Stomach (tissue), 9 donors: ENCODE measurements around the gene PITX2. TPM values are rescaled to one million over a fixed set of nuclear protein-coding genes. Genes with fewer than 3 reads are reported as not detected.

Source experiments
- DNase-seq, 2 donors: peaks; one replicate each; pipeline versions ENCODE4 v3.0.0 to v3.0.0-alpha.2; 2013 to 2019
- H3K27ac ChIP-seq, 5 donors: fragments of 200-600 bp in 4 of 5; sonication (generic) in 4 of 5; one replicate each; pipeline ENCODE4 v1.5.1; 2013 to 2019; ENCODE audit warnings: mild to moderate bottlenecking in 1 of 5, moderate library complexity in 1 of 5
- H3K27me3 ChIP-seq, 3 donors: fragments of 200-600 bp; sonication (generic); one replicate each; pipeline ENCODE4 v1.5.1; 2017 to 2019; ENCODE audit warnings: mixed run types in 1 of 3
- H3K36me3 ChIP-seq, 4 donors: fragments of 200-600 bp; sonication (generic); 1 replicate in 3 of 4; 2 replicates in 1 of 4; pipeline ENCODE4 v1.5.1; 2016 to 2019
- H3K4me1 ChIP-seq, 4 donors: fragments of 200-600 bp; sonication (generic); one replicate each; pipeline ENCODE4 v1.5.1; 2016 to 2019
- H3K4me3 ChIP-seq, 4 donors: fragments of 200-600 bp; sonication (generic) in 3 of 4; one replicate each; pipeline ENCODE4 v1.5.1; 2016 to 2019; ENCODE audit warnings: mild to moderate bottlenecking in 1 of 4
- H3K9me3 ChIP-seq, 4 donors: fragments of 200-600 bp; sonication (generic); one replicate each; pipeline ENCODE4 v1.5.1; 2016 to 2019
- CTCF ChIP-seq, 7 experiments: fragments of 450-650 bp in 4 of 7; fragments of 200-600 bp in 3 of 7; sonication (generic) in 3 of 7; IDR thresholded peaks; one replicate each; pipeline ENCODE4 v1.5.1; 2016 to 2019; ENCODE audit warnings: antibody characterized with exemption in 7 of 7, control low read depth in 2 of 7, mild to moderate bottlenecking in 1 of 7
- EP300 ChIP-seq: sonication (generic); formaldehyde crosslinking; IDR thresholded peaks from one replicate; pipeline ENCODE4 v1.6.1; 2017; ENCODE audit warnings: antibody characterized with exemption
- POLR2A ChIP-seq, 4 donors: fragments of 450-650 bp; IDR thresholded peaks; one replicate each; pipeline ENCODE4 v1.6.1; 2016; ENCODE audit warnings: antibody characterized with exemption in 4 of 4, control low read depth in 2 of 4, mild to moderate bottlenecking in 1 of 4, moderate library complexity in 1 of 4
- POLR2AphosphoS5 ChIP-seq, 3 donors: sonication (generic); formaldehyde crosslinking; IDR thresholded peaks; one replicate each; pipeline ENCODE4 v1.6.1; 2016; ENCODE audit warnings: antibody characterized with exemption in 3 of 3
- WGBS, 5 donors: extraction: QIAGEN DNeasy Blood & Tissue Kit in 3 of 5; methylation state at CpG; one replicate each; pipeline versions ENCODE4 v1.1.5 to v1.1.7; 2013 to 2018; 5-methylcytosine and 5-hydroxymethylcytosine counted together
- intact Hi-C: fragments of 100-400 bp; cut with DNase I; formaldehyde crosslinking; loops from one replicate; pipeline ENCODE4 v1.15.1; 2023; ENCODE audit warnings: low total_unique reads
- polyA plus RNA-seq, 3 donors: library from polyadenylated mRNA; stranded (reverse); fragments of 200-250 nt; gene quantifications; one replicate each; pipeline ENCODE4 v1.2.3, GENCODE V29; 2013
- total RNA-seq, 5 donors: library from RNA; depleted of rRNA; stranded (reverse); fragments of >200 nt; gene quantifications; one replicate each; pipeline versions ENCODE4 v1.1.0 to v1.2.3, GENCODE V29; 2014 to 2016
- donor health status: healthy with polysubstance abuse.
- donor health status: Bipolar disorder and iron deficiency.
- donor health status: healthy.

PITX2 gene
- total and polyA plus RNA-seq, 8 donors, result 0.53 to 2.6 (median 1.1) TPM; not detected in 5

GRCh38 chr4:110644008-110644407, 21.1 kb upstream of the PITX2 start:
- no peak overlapping the region for H3K27ac ChIP-seq
- WGBS, 5 donors, result 68 to 81% (median 74%) methylated on average over 1 of the region's 1 CpG
- peaks cover 0 to 8% (median 2%) of the 10 kb centered on the region in 4 donors for H3K9me3 ChIP-seq
- TF ChIP-seq CTCF (IDR thresholded peaks at IDR 0.05) (no peak), POLR2A (IDR thresholded peaks at IDR 0.05) (no peak), EP300 (no peak), POLR2AphosphoS5 (IDR thresholded peaks at IDR 0.05) (no peak)
- intact Hi-C loops, result no loop called here
- DNase-seq, result no peak
- H3K27me3 ChIP-seq, result peaks cover 0 to 72% (median 39%) of the 10 kb centered on the region in 3 donors
- H3K4me3 ChIP-seq, result no peak overlapping the region
- H3K4me1 ChIP-seq, result peaks cover 0 to 10% (median 0%) of the 10 kb centered on the region in 4 donors
- no peaks in the 10 kb centered on the region for H3K36me3 ChIP-seq

GRCh38 chr4:110643096-110643495, 20.2 kb upstream of the PITX2 start:
- Histone ChIP-seq H3K4me3 (no peak overlapping the region), H3K36me3 (no peaks in the 10 kb centered on the region), H3K27me3 (peaks cover 0 to 81% (median 48%) of the 10 kb centered on the region in 3 donors), H3K27ac (no peak overlapping the region), H3K9me3 (peaks cover 0 to 8% (median 3%) of the 10 kb centered on the region in 4 donors), H3K4me1 (peaks cover 0 to 10% (median 0%) of the 10 kb centered on the region in 4 donors)
- intact Hi-C loops, result no loop called here
- no peak for TF ChIP-seq POLR2AphosphoS5 (IDR thresholded peaks at IDR 0.05)
- no peak for TF ChIP-seq POLR2A (IDR thresholded peaks at IDR 0.05)
- TF ChIP-seq CTCF (IDR thresholded peaks at IDR 0.05), result no peak
- no peak for TF ChIP-seq EP300
- DNase-seq, result no peak
- WGBS, 5 donors, result 73 to 93% (median 85%) methylated on average over 1 of the region's 1 CpG

- Histone ChIP-seq H3K36me3 (no peaks in the 10 kb centered on the region), H3K9me3 (peaks cover 0 to 8% (median 3%) of the 10 kb centered on the region in 4 donors), H3K4me3 (no peak overlapping the region), H3K4me1 (peaks cover 0 to 25% (median 14%) of the 10 kb centered on the region in 4 donors), H3K27me3 (peaks cover 10 to 99% (median 66%) of the 10 kb centered on the region in 3 donors), H3K27ac (no peak overlapping the region)
- no peak for DNase-seq
- intact Hi-C loops, result no loop called here
- 10 to 16% (median 13%) methylated on average over 13 to 18 of the region's 18 CpGs for WGBS, 5 donors
- TF ChIP-seq EP300 (no peak), POLR2AphosphoS5 (IDR thresholded peaks at IDR 0.05) (no peak), POLR2A (IDR thresholded peaks at IDR 0.05) (no peak), CTCF (IDR thresholded peaks at IDR 0.05) (no peak)
Observed at GRCh38 chr4:110641218-110641617, 18.3 kb upstream of the PITX2 start.

GRCh38 chr4:110640576-110640975, 17.7 kb upstream of the PITX2 start:
- Histone ChIP-seq H3K36me3 (no peaks in the 10 kb centered on the region), H3K27me3 (peaks cover 10 to 99% (median 73%) of the 10 kb centered on the region in 3 donors), H3K27ac (no peak overlapping the region), H3K4me3 (no peak overlapping the region), H3K4me1 (peaks cover 0 to 26% (median 16%) of the 10 kb centered on the region in 4 donors), H3K9me3 (peaks cover 0 to 8% (median 3%) of the 10 kb centered on the region in 4 donors)
- no peak for DNase-seq
- intact Hi-C loops, result no loop called here
- 5 to 7% (median 7%) methylated on average over 9 of the region's 9 CpGs for WGBS, 5 donors
- TF ChIP-seq CTCF (IDR thresholded peaks at IDR 0.05) (no peak), POLR2AphosphoS5 (IDR thresholded peaks at IDR 0.05) (no peak), EP300 (no peak), POLR2A (IDR thresholded peaks at IDR 0.05) (no peak)
